Amygdala (tissue), 56 donors: ENCODE measurements around the gene TSR3.

Experiments used
- DNase-seq, 56 donors: peaks; one replicate each; lab custom pipeline; 2025; lab: John Stamatoyannopoulos, UW

TSR3 gene

DNA sequence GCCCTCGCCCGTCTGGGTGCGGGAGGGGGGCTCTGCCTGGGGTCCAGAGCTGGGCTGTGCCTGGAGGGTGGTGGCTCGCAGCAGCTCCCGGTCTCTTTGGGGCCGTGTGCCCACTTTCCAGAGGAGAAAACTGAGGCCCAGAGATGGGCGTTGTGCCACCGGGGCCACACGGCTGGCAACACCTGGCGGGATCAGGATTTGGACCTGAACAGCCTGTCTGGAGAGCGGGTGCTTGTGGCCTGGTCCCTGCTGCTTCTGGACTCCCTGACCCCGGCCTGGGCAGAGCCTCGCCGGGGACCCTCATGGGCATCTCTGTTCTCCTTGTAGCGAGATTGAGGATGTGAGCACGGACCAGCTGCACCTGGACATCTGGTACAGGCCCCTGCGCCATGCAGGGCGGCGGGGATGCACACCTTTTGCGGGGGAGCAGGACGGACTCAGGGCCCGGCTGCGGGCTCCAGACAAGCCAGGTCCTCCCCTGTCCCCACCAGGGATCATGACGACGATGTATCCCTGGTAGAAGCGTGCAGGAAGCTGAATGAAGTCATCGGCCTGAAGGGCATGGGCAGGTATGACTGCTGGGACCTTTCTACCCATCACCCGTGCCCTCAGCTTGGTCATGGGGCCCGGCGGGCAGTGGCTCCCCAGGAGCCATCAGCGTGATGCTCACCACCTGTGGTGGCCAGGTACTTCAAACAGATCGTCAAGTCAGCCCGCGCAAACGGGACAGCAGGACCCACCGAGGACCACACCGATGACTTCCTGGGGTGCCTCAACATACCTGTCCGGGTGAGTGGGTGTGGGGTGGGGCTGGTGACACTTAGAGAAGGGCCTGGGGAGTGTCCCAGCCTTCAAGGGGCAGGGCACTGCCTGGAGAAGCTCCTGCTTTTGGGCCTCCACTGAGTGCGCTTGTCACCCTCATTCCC, 9.9 kb downstream of the TSR3 start:
- no peak for DNase-seq

DNA sequence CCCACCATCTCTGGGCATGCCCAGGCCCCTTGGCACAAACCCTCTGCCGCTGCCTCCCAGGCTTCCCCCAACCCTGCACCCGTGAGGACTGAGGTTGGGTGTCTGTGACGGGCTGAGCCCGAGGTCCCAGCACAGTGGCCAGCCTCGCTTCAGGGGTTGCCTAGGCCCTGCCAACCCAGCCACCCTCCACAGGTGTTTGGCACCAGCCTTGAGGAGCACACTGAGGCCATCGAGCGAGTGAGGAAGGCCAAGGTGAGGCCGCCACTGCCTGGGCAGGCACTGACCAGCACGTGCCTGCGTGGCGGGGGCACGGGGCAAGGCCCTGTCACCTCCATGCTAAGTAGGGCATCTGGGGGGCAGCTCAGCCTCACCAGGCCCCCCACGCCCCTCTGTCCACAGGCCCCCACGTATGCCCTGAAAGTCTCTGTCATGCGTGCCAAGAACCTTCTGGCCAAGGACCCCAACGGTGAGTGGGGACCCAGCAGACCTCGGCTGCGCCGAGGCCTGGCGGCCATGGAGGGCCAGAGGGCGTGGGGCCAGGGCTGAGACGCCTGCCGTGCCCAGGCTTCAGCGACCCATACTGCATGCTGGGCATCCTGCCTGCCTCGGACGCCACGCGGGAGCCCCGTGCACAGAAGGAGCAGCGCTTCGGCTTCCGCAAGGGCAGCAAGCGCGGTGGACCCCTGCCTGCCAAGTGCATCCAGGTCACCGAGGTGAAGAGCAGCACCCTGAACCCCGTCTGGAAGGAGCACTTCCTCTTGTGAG, 10.8 kb downstream of the TSR3 start:
- DNase-seq, result no peak

DNA sequence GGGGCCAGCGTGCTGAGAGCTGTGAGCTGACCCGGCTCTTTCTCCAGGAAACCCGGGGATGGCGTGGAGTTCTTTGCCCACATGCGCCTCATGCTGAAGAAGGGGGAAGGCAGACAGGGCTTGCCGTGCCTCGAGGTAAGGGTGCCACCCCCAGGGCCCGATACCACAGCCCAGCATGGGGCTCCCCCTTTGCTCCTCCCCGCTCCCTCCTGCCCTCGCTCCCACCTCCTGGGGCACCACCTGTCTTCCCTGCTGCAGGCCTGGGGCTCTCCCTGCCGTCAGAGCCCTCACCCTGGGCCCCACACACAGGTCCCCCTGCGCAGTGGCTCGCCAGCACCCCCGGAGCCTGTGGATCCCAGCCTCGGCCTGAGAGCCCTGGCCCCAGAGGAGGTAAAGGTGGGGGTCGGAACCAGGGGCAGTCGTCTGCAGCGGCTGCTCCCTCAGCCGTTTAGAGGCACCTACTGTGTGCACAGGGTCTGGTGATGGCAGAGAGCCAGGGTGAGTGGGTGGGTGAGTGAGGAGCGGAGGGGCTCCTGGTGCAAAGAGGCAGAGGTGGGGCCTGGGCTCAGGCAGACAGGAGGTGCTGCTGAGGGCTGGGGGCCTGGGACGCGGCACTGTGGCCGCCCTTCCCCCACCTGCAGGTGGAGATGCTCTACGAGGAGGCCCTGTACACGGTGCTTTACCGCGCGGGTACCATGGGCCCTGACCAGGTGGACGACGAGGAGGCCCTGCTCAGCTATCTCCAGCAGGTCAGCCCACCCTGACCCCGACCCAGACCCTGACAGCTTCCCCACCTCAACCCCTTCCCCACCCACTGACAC, 12.6 kb downstream of the TSR3 start:
- DNase-seq, result no peak

DNA sequence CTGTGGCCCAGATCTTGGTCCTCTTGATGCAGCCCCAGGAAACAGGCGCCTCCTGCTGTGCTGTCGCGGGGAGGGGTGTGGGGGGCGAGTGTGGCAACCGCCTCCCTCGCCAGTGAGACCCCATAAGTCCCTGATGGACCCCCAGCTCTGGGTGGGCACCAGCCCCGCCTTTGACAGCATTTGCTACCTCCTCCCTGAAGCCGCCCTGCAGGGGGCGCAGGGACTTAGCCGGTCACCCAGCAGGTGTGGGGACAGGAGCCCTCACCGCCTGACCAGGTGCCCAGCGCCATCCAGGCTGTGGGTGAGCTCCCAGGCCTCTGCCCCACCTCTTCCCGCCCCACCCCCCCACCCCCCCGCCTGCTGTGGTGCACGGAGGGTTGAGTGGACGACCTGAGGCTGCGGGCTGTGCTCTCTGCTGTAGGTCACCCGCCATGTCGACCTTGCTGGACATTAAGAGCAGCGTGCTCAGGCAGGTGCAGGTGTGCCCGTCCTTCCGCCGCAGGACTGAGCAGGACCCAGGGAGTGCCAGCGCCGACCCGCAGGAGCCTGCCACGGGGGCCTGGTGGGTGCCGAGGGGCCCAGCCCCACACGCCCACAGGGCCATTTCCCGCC, 13.5 kb downstream of the TSR3 start:
- no peak for DNase-seq

DNA sequence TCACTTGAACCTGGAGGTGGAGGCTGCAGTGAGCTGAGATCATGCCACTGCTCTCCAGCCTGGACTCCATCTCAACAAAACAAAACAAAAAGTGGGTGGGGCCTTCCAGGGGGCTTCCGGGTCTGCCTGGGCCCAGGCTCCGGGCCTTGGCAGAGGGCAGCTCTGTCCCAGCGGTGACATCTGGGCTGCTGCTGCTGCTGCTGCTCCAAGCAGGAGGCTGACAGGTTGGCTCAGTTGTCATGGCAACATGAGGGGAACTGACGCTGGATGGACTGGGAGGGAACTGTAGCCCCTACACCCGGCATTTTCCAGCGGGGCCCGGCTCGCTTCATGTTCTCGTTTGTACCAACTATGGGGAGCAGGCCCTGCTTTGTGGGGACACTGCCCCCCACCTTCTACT, 14.2 kb downstream of the TSR3 start:
- no peak for DNase-seq

DNA sequence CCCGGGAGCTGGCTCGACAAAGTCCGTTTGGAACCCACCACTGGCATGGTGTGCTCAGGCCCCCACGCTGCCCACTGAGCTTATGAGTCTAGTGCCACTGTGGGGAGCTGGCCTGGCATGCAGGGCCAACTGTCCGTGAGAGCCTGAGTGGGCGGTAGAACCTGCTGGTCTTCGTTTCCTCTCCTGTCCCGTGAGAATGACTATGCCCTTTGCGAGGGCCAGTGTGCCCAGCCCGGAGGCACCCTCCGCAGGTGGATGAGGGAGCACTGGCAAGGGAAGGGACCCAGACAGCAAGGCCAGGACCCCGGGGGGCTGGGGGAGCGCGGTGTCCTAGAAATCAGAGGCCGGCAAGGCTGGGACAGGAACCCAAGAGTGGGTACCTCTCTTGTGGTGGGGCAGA, 15.1 kb downstream of the TSR3 start:
- DNase-seq, result no peak

DNA sequence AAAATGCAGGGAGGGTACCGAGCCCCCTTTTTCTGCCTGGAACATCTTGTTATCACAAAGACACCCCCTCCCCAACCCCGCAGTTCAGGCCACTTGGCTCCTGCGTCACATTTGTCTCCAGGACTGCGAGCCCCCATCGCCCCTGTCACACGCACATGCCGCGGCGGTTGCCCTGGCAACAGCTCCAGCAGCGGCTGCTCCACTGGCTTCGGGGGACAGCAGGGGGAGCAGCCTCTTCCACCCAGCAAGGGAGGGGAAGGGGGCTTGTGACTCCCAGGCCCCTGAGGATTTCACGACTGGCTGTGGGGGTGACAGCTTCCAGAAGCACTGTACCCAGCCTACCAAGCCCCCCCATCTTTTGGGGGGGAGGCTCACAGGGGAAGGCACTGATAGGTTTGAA, 15.7 kb downstream of the TSR3 start:
- peak in 20 of 56 donors; percentile 3 to 56 (median 30) for DNase-seq

DNA sequence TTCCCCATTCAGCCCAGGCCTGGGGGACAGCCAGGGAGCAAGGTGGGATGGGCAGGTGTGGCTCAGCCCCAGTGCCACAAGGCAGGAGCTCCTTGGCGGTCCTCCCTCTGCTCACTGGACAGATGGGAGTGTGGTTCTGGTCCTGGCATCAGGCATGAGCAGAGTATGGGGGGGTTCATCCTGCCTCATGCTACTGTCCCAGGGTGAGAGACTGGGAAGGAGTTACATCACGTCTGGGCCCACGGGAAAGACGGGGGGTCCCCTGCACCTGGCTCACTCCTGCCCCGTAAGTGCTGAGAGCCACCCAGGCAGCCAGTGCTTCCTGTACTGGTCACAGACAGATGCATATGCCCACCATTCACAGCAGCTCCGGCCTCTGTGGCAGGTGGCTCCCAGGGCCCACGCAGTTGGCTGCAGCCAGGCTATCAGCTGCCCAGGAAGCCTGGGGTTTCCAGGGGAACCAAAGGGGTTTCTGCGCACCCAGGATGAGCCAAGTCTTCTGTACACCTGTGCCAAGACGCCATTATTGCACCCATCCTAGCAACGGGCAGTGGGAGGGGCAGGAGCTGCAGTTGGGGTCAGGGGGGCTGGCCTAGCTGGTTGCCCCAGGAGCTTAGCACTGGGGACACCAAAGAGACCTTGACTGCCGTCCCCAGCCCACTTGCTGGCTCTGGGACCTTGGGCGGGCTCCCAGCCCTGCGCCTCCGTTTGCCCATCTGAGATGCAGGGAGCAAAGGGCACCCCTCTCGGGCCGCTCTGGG, 16.3 kb downstream of the TSR3 start:
- DNase-seq, result peak in 19 of 56 donors; percentile 11 to 74 (median 28)

DNA sequence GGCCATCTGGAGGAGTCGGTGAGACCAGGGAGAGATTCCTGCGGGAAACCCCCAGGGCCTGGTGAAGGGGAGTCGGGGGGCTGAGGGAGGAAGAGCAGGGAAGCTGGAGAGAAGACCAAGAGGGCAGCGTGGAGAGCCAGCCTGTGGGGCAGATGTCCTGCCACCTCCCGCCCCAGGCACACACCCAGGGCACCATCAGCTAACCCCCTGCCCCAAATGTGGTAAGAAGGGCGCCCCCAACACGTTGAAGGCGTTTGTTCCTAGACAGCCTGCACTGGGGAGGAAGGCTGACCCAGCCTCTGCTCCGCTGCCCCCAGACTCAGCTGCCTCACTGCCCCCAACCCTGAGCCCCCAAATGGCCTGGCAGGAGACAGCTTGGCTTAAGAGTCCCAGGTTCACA, 16.9 kb downstream of the TSR3 start:
- no peak for DNase-seq

DNA sequence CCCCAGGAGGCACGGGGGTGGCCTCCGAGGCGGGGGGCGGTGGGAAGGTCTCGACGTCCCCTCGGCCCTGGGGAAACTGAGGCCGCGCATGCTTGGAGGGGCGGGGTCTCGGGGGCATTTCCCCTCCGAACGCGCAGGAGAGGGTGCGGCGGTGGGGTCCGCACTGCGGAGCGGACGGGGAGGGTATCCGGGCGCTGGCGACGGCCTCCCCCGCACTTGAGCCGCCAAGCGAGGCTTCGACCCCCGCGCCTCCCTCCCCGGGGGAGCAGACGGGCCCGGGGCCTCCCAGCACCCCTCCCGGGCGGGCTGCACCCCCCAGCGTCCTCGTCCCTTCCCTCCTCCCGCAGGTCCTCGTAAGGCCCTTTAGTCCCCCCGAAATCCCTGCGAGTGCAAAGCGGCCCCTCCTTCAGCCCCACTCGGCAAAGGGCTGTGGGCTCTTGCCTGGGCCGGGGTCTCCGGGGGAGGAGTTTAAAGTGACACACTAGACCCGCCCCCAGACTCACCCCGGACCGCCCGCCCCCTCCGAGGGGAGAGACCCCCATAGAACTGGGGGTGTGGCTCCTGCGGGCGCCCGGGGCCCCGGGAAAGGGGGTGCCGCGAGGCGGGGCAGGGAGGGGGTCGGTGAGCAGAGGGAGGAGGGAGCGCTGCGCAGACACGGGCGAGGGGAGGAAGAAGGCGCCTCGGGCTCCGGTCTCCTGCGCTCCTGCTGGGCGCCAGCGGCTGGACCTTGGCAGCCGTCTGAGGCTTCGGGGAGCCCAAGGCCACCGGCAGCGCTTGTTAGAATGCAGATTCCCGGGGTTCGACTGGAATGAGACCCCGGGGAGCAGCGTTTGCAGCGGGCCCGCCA, 17.6 kb downstream of the TSR3 start:
- DNase-seq, result peak in 1 of 56 donors; percentile 23

DNA sequence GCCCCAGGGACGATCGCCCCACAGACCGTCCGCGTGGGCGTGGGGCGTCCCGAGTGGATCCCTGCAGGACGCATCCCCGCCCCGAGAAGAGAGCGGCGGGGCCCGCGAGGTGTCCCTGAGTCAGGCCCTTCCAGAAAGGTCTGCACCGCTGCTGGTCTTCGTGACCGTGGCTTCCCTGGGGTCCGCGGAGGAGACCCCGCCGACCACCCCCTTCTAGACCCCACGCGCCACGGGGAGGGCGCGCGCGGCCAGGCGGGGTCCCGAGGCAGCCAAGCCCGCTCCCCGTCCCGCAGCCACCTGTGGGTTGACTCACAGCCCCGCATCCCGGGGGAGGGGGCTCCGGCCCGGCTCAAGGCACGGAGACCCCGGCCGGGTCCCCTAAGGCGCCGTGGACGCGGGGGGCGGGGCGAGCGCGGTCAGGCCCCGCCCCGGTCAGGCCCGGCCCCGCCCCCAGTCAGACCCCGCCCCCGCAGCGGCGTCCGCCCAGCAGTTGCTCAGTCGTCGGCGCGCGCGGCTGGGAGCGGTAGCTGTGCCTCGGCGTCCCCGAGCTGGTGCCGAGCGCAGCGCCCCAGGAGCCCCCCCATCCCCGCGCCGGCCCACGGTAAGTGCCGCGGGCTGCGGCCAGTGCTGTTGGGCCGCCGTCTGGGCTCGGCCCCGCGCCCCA, 18.4 kb downstream of the TSR3 start, which contains the start of gene BAIAP3:
Gene BAIAP3 (plus strand): TSS at position 497 of the 664 bp plus-strand sequence. CDS start 4,905 bp downstream, outside the sequence.
- peak in 20 of 56 donors; percentile 9 to 55 (median 27) for DNase-seq

DNA sequence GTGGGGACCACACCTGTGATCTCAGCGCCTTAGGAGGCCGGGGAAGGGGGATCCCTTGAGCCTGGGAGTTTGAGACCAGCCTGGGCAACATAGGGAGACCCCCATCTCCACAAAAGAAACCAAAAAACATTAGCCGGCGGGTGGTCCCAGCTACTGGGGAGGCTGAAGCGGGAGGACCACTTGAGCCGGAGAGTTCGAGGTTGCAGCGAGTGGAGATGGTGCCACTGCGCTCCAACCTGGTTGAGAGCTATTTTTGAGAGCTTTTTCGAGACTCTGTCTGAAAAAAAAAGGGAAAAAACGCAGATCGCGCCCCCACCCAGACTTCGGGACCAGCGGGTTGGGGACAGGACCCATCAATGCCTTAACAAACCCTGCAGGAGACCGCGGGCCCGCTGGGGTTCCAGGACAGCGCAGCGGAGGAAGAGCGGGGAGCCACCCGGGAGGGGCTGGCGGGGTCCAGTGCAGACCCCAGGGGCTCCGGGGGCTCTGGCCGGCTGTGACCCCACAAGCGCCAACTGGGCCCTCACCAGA, 19.0 kb downstream of the TSR3 start:
- no peak for DNase-seq

DNA sequence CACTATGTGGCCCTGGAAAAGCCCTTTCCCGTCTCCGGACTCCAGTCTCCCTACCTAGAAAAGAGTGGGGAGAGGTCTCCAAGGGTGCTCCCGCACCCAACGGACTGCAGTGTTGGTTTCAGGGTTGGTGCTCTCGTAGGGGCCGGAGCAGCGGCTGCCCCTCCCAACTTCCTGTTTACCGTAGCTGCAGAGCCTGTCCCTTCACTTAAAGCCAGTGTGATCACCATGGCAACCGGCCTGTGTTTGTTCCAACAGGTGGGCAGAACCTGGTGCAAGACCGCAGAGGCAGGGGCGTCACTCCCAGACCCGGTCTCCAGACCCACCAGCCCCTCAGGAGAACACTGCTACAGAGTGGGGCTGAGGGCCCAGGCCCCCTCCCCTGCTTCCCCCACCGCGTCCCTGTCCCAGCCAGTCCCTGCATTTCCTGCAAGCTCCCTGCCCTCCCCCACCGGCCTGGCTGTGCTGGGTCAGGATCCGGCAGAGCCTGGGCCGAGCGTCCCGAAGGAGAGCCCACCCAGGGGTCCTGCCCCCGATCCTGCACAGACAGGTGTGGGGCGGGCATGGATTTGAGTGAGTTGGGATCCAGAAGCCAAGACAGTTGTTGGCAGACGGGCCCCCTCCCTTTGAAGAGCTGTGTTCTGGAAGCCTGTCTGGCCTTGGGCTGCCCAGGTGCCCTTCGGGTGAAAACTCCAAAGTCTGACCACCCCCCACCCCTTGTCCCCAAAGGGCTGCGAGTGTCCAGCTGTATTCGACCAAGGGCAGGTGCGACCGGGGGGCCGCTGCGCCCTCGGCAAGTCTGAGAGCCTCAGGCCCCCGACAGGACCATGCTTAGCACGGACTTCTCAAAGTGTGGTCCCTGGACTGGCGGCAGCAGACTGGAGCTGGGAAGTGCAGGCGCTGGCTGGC, 19.7 kb downstream of the TSR3 start:
- peak in 9 of 56 donors; percentile 4 to 40 (median 10) for DNase-seq

DNA sequence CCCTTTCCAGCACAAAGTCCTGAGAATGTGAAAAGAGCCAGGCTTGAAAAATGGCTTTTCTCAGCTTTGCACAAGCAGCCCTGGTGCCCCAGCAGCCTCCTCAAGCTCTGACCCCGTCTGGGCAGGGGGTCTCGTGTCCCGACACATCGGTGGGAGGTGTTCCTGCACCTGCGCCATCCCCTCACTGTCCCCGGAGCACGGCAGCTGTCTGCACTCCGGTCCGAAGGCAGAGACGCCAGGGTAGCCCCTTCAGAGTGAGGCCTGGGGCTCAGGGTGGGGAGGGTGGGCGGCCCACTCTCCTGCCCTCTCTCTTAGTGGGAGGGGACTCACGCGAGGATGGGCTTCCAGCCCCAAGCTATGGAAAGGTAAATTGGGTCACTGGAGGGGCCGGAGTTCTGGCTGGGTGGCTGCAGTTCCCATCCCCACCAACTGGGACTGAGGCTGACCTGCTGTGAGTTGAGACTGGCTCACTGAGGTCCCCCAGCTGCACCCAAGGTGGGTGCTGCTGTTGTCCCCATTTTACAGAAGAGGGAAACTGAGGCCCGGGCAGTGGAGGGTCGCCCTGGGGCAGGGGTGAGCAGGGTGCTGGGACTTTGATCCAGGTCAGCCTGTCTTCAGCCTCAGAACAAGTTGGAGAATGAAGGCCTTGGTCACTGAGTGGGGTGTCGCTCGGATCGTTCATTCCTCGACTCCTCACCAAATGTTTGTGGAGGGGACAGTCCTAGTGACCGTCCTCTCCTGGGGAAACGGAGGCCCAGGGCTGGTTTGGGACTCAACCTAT, 20.6 kb downstream of the TSR3 start:
- DNase-seq, result no peak

DNA sequence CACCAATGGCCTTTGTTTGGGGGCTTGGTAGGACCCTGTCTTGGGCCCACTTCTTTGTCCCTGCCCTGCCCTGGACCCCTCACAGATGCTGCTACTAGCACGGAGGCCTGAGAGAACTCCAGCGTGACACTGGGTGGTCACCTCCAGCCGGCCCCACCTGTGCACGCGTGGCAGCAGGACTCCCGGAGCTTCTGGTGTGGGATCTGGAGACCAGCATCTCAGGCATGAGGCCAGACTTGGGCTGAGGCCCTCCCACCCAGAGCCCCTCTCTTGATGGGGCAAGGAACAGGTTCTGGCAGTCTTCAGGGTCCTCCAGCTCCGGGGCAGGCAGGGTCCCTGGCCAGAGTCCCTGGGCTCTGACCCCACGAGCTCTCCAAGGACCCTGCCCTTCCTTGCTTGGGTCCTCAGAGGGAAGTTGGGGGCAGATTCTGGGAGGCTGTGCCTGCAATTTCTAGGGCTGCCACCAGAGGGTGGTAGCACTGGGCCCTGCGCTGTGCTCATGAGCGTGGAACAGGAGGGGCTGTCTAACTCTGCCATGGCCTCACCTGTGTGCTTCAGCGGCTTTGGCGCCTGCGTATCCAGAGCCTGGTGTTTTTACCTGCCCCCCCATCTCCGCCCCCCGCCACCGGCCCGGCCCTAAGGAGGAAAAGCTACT, 21.3 kb downstream of the TSR3 start:
- DNase-seq, result no peak
